Colonic mucosa (tissue), 4 donors: ENCODE data around the gene PIGS. TPM values are rescaled to one million over a fixed set of nuclear protein-coding genes. Genes with fewer than 3 reads are reported as not detected.

ENCODE experiments used
- DNase-seq: peaks from one replicate; pipeline ENCODE4 v3.0.0-alpha.2; 2020
- H3K27ac ChIP-seq: fragments of 200-600 bp; one replicate; pipeline ENCODE4 v1.8.0; 2021
- H3K27me3 ChIP-seq: fragments of 200-600 bp; one replicate; pipeline ENCODE4 v1.8.0; 2021
- H3K36me3 ChIP-seq: fragments of 200-600 bp; one replicate; pipeline ENCODE4 v1.8.0; 2021
- H3K4me1 ChIP-seq: fragments of 200-600 bp; one replicate; pipeline ENCODE4 v1.8.0; 2021; ENCODE audit warnings: mild to moderate bottlenecking
- H3K4me3 ChIP-seq: fragments of 200-600 bp; one replicate; pipeline ENCODE4 v1.8.0; 2021
- H3K9ac ChIP-seq, 2 donors: one replicate each; pipeline ENCODE4 v1.7.0; 2013; ENCODE audit warnings: control low read depth in 2 of 2, low read depth in 2 of 2, low read length in 2 of 2
- H3K9me3 ChIP-seq: fragments of 200-600 bp; one replicate; pipeline ENCODE4 v1.8.0; 2021
- intact Hi-C: fragments of 100-400 bp; cut with DNase I; formaldehyde crosslinking; loops from one replicate; pipeline ENCODE4 v1.14.1; 2022
- total RNA-seq, 2 donors: library from RNA; stranded (reverse); fragmentation: NEBNext Ultra II Directional in 1 of 2; extraction: Animal tissue kit (Norgen Biotek cat#: 25700) in 1 of 2; gene quantifications; one replicate each; pipeline ENCODE4 v1.2.1, GENCODE V29; 2021
- TF ChIP-seq, protein P1 (sequence below): fragments of 200-600 bp; IDR thresholded peaks from one replicate; pipeline ENCODE4 v1.8.0; 2022; ENCODE audit warnings: antibody characterized with exemption, mild to moderate bottlenecking
- donor health status: healthy.
- donor health status: DM: no; HTN: no; CAD: no.
- donor health status: DM: no; HTN: no; CAD: no.

The PIGS gene
- total RNA-seq, 2 donors from 2014 or later: 71.9 to 82.7 TPM

GRCh38 chr17:28585851-28586250 is 14.5 kb upstream of the PIGS start:
- TF ChIP-seq, protein P1, sequence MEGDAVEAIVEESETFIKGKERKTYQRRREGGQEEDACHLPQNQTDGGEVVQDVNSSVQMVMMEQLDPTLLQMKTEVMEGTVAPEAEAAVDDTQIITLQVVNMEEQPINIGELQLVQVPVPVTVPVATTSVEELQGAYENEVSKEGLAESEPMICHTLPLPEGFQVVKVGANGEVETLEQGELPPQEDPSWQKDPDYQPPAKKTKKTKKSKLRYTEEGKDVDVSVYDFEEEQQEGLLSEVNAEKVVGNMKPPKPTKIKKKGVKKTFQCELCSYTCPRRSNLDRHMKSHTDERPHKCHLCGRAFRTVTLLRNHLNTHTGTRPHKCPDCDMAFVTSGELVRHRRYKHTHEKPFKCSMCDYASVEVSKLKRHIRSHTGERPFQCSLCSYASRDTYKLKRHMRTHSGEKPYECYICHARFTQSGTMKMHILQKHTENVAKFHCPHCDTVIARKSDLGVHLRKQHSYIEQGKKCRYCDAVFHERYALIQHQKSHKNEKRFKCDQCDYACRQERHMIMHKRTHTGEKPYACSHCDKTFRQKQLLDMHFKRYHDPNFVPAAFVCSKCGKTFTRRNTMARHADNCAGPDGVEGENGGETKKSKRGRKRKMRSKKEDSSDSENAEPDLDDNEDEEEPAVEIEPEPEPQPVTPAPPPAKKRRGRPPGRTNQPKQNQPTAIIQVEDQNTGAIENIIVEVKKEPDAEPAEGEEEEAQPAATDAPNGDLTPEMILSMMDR: no peak
- Histone ChIP-seq H3K4me3 (no peak overlapping the region), H3K27ac (no peak overlapping the region), H3K36me3 (no peaks in the 10 kb centered on the region), H3K9me3 (no peaks in the 10 kb centered on the region), H3K27me3 (no peaks in the 10 kb centered on the region), H3K9ac (no peak overlapping the region), H3K4me1 (no peaks in the 10 kb centered on the region)
- DNase-seq: no peak
- intact Hi-C loops: no loop called here

GRCh38 chr17:28584434-28584833 is 13.1 kb upstream of the PIGS start:
- Histone ChIP-seq H3K4me1 (no peaks in the 10 kb centered on the region), H3K27ac (no peak overlapping the region), H3K9me3 (no peaks in the 10 kb centered on the region), H3K36me3 (no peaks in the 10 kb centered on the region), H3K4me3 (no peak overlapping the region), H3K9ac (no peak overlapping the region), H3K27me3 (no peaks in the 10 kb centered on the region)
- DNase-seq: no peak
- TF ChIP-seq, protein P1: no peak
- intact Hi-C loops: no loop called here

DNA sequence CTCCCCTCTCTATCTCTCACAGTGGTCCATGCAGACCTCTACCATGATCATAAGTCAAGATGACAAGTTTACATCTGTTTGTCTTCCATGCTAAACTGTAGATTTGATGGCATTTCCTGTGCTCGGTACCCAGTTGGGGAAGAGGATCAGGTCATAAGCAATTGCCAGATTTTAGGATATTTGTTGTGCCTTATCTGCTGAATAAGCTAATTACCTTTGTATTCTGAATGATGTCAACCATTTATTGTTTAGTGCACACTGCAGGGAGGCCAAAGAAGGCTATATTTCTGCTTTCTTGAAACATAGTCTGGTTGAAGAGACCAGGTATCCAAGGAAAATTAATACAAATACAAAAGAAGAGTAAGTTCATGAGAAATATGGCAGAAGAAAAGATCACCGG is 11.2 kb upstream of the PIGS start:
- H3K27ac ChIP-seq: no peak overlapping the region
- H3K9me3 ChIP-seq: no peaks in the 10 kb centered on the region
- no peak overlapping the region for H3K4me3 ChIP-seq
- DNase-seq: no peak
- TF ChIP-seq, protein P1: no peak
- intact Hi-C loops: no loop called here
- no peaks in the 10 kb centered on the region for H3K4me1 ChIP-seq
- H3K9ac ChIP-seq: no peak overlapping the region
- H3K36me3 ChIP-seq: no peaks in the 10 kb centered on the region
- H3K27me3 ChIP-seq: no peaks in the 10 kb centered on the region

- intact Hi-C loops: no loop called here
- H3K9me3 ChIP-seq: no peaks in the 10 kb centered on the region
- TF ChIP-seq, protein P1: no peak
- no peak overlapping the region for H3K4me3 ChIP-seq
- no peaks in the 10 kb centered on the region for H3K27me3 ChIP-seq
- DNase-seq: no peak
- H3K36me3 ChIP-seq: no peaks in the 10 kb centered on the region
- H3K4me1 ChIP-seq: no peaks in the 10 kb centered on the region
- H3K27ac ChIP-seq: no peak overlapping the region
- H3K9ac ChIP-seq: no peak overlapping the region
Observed at GRCh38 chr17:28580959-28581358, 9.6 kb upstream of the PIGS start.

- DNase-seq: no peak
- Histone ChIP-seq H3K27ac (no peak overlapping the region), H3K36me3 (no peaks in the 10 kb centered on the region), H3K27me3 (no peaks in the 10 kb centered on the region), H3K9ac (no peak overlapping the region), H3K9me3 (no peaks in the 10 kb centered on the region), H3K4me1 (no peaks in the 10 kb centered on the region), H3K4me3 (no peak overlapping the region)
- TF ChIP-seq, protein P1: no peak
- intact Hi-C loops: no loop called here
Observed at GRCh38 chr17:28579526-28579925, 8.2 kb upstream of the PIGS start.
